Measurements from ENCODE around the gene SH3PXD2A.

The SH3PXD2A gene

DNA sequence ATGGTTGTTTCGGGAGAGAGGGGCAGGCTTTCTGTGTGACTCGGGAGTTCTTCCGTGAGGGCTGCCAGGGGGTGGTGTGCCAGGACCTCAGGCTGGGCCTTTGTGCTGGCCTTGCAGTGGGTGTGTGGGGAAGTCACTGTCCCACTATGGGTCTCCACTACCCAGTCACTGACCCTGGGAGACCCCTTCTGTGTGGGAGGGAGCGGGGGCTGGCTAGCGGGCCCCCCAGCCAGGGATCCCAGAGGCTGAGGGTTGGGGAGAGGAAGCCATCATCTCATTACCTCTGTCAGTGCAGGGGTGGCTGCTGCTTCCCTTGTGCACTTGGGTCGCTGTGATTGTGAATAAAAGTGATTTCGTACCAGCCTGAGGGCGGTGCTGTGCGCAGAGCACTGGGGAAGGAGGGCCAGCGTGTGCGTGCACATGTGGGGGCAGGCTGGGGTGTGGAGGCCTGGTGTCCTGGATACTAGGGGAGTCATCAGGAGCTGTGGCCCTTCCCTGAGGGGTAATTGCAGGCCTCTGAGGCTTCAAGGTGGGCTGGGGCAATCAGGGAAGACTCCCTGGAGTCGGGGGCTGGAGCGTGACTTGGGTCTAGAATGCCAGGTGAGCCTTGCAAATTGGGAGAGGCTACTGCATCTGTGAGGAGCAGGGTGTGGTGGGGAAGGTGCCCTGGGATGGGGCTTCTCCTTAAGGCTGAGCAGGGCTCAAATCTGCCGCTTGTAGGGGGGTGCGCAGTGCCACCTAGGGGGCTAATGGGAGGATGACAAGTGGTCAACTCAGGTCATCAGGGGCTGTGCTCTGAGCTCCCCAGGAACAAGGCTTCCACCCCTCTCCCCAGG, 263.0 kb downstream of the SH3PXD2A start:
- intact Hi-C loops (cut with DNase I; ENCODE audit: low total_unique reads), result no loop called here
- Histone ChIP-seq H3K4me1 (peaks cover 0 to 16% (median 8%) of the 10 kb centered on the region in 4 donors), H3K4me3 (no peak overlapping the region), H3K27me3 (no peaks in the 10 kb centered on the region), H3K36me3 (peaks cover 8 to 21% (median 12%) of the 10 kb centered on the region in 3 donors), H3K27ac (no peak overlapping the region), H3K9me3 (peaks cover 0 to 9% (median 4%) of the 10 kb centered on the region in 3 donors)
- TF ChIP-seq, protein P1, sequence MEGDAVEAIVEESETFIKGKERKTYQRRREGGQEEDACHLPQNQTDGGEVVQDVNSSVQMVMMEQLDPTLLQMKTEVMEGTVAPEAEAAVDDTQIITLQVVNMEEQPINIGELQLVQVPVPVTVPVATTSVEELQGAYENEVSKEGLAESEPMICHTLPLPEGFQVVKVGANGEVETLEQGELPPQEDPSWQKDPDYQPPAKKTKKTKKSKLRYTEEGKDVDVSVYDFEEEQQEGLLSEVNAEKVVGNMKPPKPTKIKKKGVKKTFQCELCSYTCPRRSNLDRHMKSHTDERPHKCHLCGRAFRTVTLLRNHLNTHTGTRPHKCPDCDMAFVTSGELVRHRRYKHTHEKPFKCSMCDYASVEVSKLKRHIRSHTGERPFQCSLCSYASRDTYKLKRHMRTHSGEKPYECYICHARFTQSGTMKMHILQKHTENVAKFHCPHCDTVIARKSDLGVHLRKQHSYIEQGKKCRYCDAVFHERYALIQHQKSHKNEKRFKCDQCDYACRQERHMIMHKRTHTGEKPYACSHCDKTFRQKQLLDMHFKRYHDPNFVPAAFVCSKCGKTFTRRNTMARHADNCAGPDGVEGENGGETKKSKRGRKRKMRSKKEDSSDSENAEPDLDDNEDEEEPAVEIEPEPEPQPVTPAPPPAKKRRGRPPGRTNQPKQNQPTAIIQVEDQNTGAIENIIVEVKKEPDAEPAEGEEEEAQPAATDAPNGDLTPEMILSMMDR (IDR thresholded peaks at IDR 0.05), result peak; percentile 53 to 57
- no peak for DNase-seq

GRCh38 chr10:103590744-103591291, 264.6 kb downstream of the SH3PXD2A start:
- H3K4me3 ChIP-seq, result no peak overlapping the region
- H3K9me3 ChIP-seq, result peaks cover 0 to 9% (median 4%) of the 10 kb centered on the region in 3 donors
- H3K36me3 ChIP-seq, result peaks cover 10 to 32% (median 14%) of the 10 kb centered on the region in 3 donors
- no peak overlapping the region for H3K27ac ChIP-seq
- H3K27me3 ChIP-seq, result no peaks in the 10 kb centered on the region
- no peaks in the 10 kb centered on the region for H3K4me1 ChIP-seq
- TF ChIP-seq, protein P1 (IDR thresholded peaks at IDR 0.05), result no peak
- intact Hi-C loops (cut with DNase I; ENCODE audit: low total_unique reads), result no loop called here
- DNase-seq, result no peak

DNA sequence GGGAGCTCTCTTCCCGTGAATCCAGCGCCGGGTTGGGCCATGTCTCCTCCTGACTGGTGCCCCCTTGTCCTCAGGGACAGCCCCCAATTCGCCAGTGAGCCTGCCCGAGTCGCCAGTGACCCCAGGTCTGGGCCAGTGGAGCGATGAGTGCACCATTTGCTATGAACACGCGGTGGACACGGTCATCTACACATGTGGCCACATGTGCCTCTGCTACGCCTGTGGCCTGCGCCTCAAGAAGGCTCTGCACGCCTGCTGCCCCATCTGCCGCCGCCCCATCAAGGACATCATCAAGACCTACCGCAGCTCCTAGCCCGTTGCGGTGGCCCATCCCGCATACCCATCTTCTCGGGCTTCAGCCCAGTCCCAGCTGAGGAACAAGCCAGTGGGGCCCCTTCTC, 265.3 kb downstream of the SH3PXD2A start:
- peaks cover 0 to 9% (median 4%) of the 10 kb centered on the region in 3 donors for H3K9me3 ChIP-seq
- intact Hi-C loops (cut with DNase I; ENCODE audit: low total_unique reads), result no loop called here
- no peak overlapping the region for H3K27ac ChIP-seq
- H3K4me1 ChIP-seq, result no peaks in the 10 kb centered on the region
- H3K36me3 ChIP-seq, result peaks cover 10 to 32% (median 14%) of the 10 kb centered on the region in 3 donors
- H3K27me3 ChIP-seq, result peaks cover 0 to 2% of the 10 kb centered on the region in 2 donors
- DNase-seq, result no peak
- no peak overlapping the region for H3K4me3 ChIP-seq
- TF ChIP-seq, protein P1 (IDR thresholded peaks at IDR 0.05), result no peak

- intact Hi-C loops (cut with DNase I; ENCODE audit: low total_unique reads), result no loop called here
- no peak for DNase-seq
- Histone ChIP-seq H3K9me3 (peaks cover 0 to 9% (median 4%) of the 10 kb centered on the region in 3 donors), H3K4me3 (no peak overlapping the region), H3K27me3 (peaks cover 0 to 11% of the 10 kb centered on the region in 2 donors), H3K36me3 (peaks cover 10 to 32% (median 14%) of the 10 kb centered on the region in 3 donors), H3K4me1 (peaks cover 0 to 7% (median 0%) of the 10 kb centered on the region in 4 donors), H3K27ac (no peak overlapping the region)
- TF ChIP-seq, protein P1 (IDR thresholded peaks at IDR 0.05), result no peak
Measured at GRCh38 chr10:103589074-103589630, 266.2 kb downstream of the SH3PXD2A start.

DNA sequence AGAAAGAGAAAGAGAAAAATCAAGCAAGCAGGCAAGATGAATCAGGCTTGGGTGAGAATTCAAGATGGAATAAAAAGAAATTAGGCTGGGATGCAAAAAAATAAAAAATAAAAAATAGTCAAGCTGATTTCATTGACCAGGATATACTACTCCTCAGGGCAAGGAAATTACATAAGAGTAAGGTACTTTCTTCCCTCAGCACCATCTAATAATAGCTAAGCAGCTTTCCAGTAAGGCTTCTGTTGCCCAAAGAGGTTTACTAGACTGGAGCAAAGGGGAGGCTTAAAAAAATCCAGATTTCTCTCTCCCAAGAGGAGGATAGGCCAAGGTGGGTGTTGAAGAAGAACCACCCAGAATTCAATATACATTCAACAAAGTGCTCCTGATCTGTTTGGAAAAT, 268.3 kb downstream of the SH3PXD2A start:
- H3K27me3 ChIP-seq, result peaks cover 0 to 11% of the 10 kb centered on the region in 2 donors
- no peak overlapping the region for H3K27ac ChIP-seq
- intact Hi-C loops (cut with DNase I; ENCODE audit: low total_unique reads), result no loop called here
- peaks cover 10 to 32% (median 14%) of the 10 kb centered on the region in 3 donors for H3K36me3 ChIP-seq
- H3K4me3 ChIP-seq, result no peak overlapping the region
- H3K9me3 ChIP-seq, result peaks cover 0 to 9% (median 4%) of the 10 kb centered on the region in 3 donors
- TF ChIP-seq, protein P1 (IDR thresholded peaks at IDR 0.05), result no peak
- no peak for DNase-seq
- H3K4me1 ChIP-seq, result peaks cover 0 to 10% (median 8%) of the 10 kb centered on the region in 4 donors

Data from tibial artery (tissue), 4 donors.